GM23248 (cell line): Measurements from ENCODE around the gene USE1. TPM values are rescaled to one million over a fixed set of nuclear protein-coding genes. Genes with fewer than 3 reads are reported as not detected.

Experiments
- DNase-seq: peaks from one replicate; pipeline ENCODE4 v3.0.0-alpha.2; 2015
- H2AFZ ChIP-seq: fragments of 200-600 bp; sonication (generic); 2 replicates; pipeline ENCODE4 v1.6.1; 2016; ENCODE audit warnings: antibody characterized with exemption
- H3F3A ChIP-seq: fragments of 200-600 bp; sonication (generic); 2 replicates; pipeline ENCODE4 v1.6.1; 2016; ENCODE audit warnings: mild to moderate bottlenecking, antibody characterized with exemption, mixed run types; ENCODE audit not compliant: insufficient read depth
- H3K27ac ChIP-seq: fragments of 200-600 bp; sonication (generic); 2 replicates; pipeline ENCODE4 v1.5.1; 2016; ENCODE audit warnings: mild to moderate bottlenecking
- H3K27me3 ChIP-seq: fragments of 200-600 bp; sonication (generic); replicated peaks from 2 replicates; pipeline ENCODE4 v1.6.1; 2016; ENCODE audit warnings: mild to moderate bottlenecking; ENCODE audit not compliant: insufficient read depth
- H3K36me3 ChIP-seq: fragments of 200-600 bp; sonication (generic); 2 replicates; pipeline ENCODE4 v1.6.1; 2016; ENCODE audit warnings: low read depth, mild to moderate bottlenecking
- H3K4me1 ChIP-seq: fragments of 200-600 bp; sonication (generic); 2 replicates; pipeline ENCODE4 v1.6.1; 2016; ENCODE audit warnings: mild to moderate bottlenecking; ENCODE audit not compliant: insufficient read depth
- H3K4me2 ChIP-seq: fragments of 200-600 bp; sonication (generic); one replicate; pipeline ENCODE4 v1.6.1; 2016; ENCODE audit warnings: mild to moderate bottlenecking; ENCODE audit not compliant: unreplicated experiment
- H3K4me3 ChIP-seq: fragments of 200-600 bp; sonication (generic); 2 replicates; pipeline ENCODE4 v1.5.1; 2016; ENCODE audit warnings: mild to moderate bottlenecking
- H3K79me2 ChIP-seq: fragments of 200-600 bp; sonication (generic); 2 replicates; pipeline ENCODE4 v1.6.1; 2016; ENCODE audit warnings: mild to moderate bottlenecking; ENCODE audit not compliant: insufficient read depth
- H3K9ac ChIP-seq: fragments of 200-600 bp; sonication (generic); 2 replicates; pipeline ENCODE4 v1.6.1; 2016; ENCODE audit warnings: mild to moderate bottlenecking
- H3K9me2 ChIP-seq: fragments of 200-600 bp; sonication (generic); 2 replicates; pipeline ENCODE4 v1.6.1; 2016; ENCODE audit warnings: mixed run types, mild to moderate bottlenecking, moderate library complexity; ENCODE audit not compliant: insufficient read depth
- H3K9me3 ChIP-seq: fragments of 200-600 bp; sonication (generic); one replicate; pipeline ENCODE4 v1.6.1; 2017; ENCODE audit warnings: low read depth
- H4K20me1 ChIP-seq: fragments of 200-600 bp; sonication (generic); 2 replicates; pipeline ENCODE4 v1.6.0; 2016; ENCODE audit not compliant: insufficient read depth
- EZH2 ChIP-seq: fragments of 200-600 bp; sonication (generic); IDR thresholded peaks from 2 replicates; pipeline ENCODE4 v1.6.1; 2018; ENCODE audit warnings: antibody characterized with exemption, mild to moderate bottlenecking; ENCODE audit not compliant: insufficient read depth, poor library complexity, severe bottlenecking
- EZH2phosphoT487 ChIP-seq: fragments of 200-600 bp; sonication (generic); IDR thresholded peaks from 2 replicates; pipeline ENCODE4 v1.6.1; 2018; ENCODE audit warnings: antibody characterized with exemption, moderate library complexity, mild to moderate bottlenecking, low read depth; ENCODE audit not compliant: insufficient read depth
- WGBS, 2 experiments: methylation state at CpG; one replicate each; pipeline ENCODE4 v1.1.6; 2015 to 2017; ENCODE audit warnings: low lambda C conversion rate in 2 of 2, low coverage in 1 of 2; ENCODE audit errors: missing lambda C conversion rate in 2 of 2; 5-methylcytosine and 5-hydroxymethylcytosine counted together
- in situ Hi-C: fragments of 300-500 bp; cut with MboI; formaldehyde crosslinking; loops from 2 replicates; pipeline ENCODE4 v1.15.0; 2020
- polyA plus RNA-seq: library from polyadenylated mRNA; unstranded; fragments of >200 nt; fragmentation: Nextera tagmentation; extraction: Ambion mirVana; gene quantifications from 2 replicates; pipeline ENCODE4 v1.2.1, GENCODE V29; 2016
- total RNA-seq: library from RNA; depleted of rRNA; stranded (reverse); fragments of >200 nt; shearing (Covaris generic); gene quantifications from 2 replicates; pipeline ENCODE4 v1.2.3, GENCODE V29; 2014

Gene USE1
- total and polyA plus RNA-seq, 2 experiments from 2014 or later: 13.2 to 29.6 TPM

DNA sequence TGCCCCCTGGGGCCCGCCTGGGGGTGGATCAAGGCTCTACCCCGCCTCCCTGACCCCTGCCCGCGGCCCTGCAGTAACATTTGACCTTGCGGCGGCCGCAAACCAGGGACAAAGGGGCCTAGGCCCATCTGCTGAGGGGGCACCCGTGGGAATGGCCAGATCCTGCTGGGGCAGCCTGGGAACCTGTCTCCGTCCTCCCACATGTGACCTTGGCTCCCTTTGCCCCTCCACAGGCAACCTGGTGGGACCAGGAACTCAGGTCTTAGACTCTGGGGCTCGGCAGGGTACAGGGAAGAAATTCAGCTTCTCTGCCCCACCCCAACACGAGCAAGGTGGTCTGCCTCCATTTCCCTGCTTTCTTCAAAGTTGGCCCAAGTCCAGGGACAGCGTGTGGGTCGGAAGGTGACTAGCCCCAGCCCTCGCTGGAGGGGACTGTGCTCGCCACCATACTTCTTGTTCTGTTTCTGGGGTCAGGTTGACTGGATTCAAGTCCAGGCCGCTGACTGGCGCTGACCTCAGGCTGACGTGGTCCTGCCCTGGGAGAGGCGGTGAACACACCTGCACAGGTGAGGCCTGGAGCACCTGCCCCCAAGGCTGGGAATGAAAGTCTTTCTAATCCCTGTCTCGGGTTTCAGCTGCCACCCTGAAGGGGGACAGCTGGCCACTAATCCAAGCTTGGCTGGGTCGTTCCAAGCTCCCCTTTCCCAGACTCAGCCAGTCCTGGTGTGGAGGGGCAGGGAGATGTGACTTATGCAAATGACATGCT lies 33.0 kb downstream of the USE1 start:
- Histone ChIP-seq H3K4me2 (no peak overlapping the region), H3K9me3 (no peaks in the 10 kb centered on the region), H3K4me3 (no peak overlapping the region), H3F3A (no peaks in the 10 kb centered on the region), H3K9me2 (no peaks in the 10 kb centered on the region), H3K4me1 (peaks cover 13% of the 10 kb centered on the region), H3K36me3 (no peaks in the 10 kb centered on the region), H3K27me3 (no peaks in the 10 kb centered on the region), H3K9ac (no peak overlapping the region), H3K79me2 (peaks cover 19% of the 10 kb centered on the region), H4K20me1 (no peaks in the 10 kb centered on the region), H3K27ac (no peak overlapping the region), H2AFZ (no peak overlapping the region)
- TF ChIP-seq EZH2phosphoT487 (no peak), EZH2 (no peak)
- no peak for DNase-seq
- 76 to 78% methylated on average over 18 to 21 of the region's 21 CpGs for WGBS, 2 experiments
- in situ Hi-C loops: no loop called here

DNA sequence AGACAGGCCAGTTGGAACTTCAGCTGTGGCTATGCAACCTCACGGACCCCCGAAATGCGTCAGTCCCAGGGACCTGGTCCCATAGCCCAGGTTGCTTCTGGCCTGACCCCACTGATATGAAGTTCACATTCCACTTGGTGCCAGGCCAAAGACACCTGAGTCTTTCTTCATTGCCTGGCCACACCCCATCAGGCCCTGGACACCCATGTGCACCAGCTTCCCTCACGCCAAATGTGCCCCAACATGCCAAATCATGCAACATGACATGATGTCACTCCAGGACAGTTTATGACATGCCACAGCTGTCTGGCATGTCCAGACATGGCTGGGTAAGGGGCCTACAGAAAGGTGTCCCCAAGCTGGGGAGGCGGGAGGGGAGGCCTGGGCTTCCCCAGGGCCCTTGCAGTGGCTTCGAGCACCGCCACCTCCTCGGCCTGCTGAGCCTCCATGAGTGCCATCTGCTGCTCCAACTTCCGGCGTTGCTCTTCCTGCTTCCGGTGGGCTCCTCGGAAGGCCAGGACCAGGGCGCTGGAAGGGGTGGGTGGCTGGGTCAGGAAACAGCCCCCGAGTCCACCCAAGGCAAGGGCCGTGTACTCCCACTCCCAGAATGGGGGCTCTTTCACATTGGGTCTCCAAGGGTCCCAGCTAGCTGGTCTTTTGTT lies 34.9 kb downstream of the USE1 start:
- Histone ChIP-seq H3K9ac (no peak overlapping the region), H3K36me3 (no peaks in the 10 kb centered on the region), H3K4me3 (no peak overlapping the region), H3K27ac (no peak overlapping the region), H3K27me3 (no peaks in the 10 kb centered on the region), H3K9me2 (no peaks in the 10 kb centered on the region), H4K20me1 (no peaks in the 10 kb centered on the region), H3K79me2 (peaks cover 1% of the 10 kb centered on the region; the same call in 1 of the 2 replicates), H3K4me2 (no peak overlapping the region), H2AFZ (no peak overlapping the region), H3K4me1 (peaks cover 10% of the 10 kb centered on the region), H3K9me3 (no peaks in the 10 kb centered on the region), H3F3A (no peaks in the 10 kb centered on the region)
- WGBS, 2 experiments: 84 to 85% methylated on average over 14 of the region's 15 CpGs
- no peak for TF ChIP-seq EZH2
- in situ Hi-C loops: no loop called here
- DNase-seq: no peak

DNA sequence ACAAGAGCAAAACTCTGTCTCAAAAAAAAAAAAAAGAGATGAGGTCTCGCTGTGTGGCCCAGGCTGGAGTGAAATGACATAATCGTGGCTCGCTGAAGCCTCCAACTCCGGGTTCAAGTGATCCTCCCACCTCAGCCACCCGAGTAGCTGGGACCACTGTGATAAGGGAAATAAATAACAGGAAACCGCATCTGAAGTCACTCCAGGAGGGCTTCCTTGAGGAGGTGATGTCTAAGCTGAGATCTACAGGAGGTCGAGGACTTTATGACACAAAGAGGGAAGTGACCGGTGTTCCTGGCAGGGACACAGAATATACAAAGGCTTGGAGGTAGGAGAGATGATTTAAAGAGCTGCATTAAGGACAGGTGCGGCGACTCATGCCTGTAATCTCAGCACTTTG lies 39.5 kb downstream of the USE1 start:
- Histone ChIP-seq H3K9me2 (no peaks in the 10 kb centered on the region), H3K9ac (no peak overlapping the region), H3K4me2 (no peak overlapping the region), H3K36me3 (no peaks in the 10 kb centered on the region), H3K27me3 (no peaks in the 10 kb centered on the region), H3K27ac (no peak overlapping the region), H3F3A (no peaks in the 10 kb centered on the region), H2AFZ (no peak overlapping the region), H4K20me1 (no peaks in the 10 kb centered on the region), H3K79me2 (no peaks in the 10 kb centered on the region), H3K4me1 (no peaks in the 10 kb centered on the region), H3K4me3 (no peak overlapping the region), H3K9me3 (no peaks in the 10 kb centered on the region)
- 68 to 77% methylated on average over 10 of the region's 10 CpGs for WGBS, 2 experiments
- in situ Hi-C loops: no loop called here
- no peak for DNase-seq
- TF ChIP-seq EZH2 (no peak), EZH2phosphoT487 (no peak)

DNA sequence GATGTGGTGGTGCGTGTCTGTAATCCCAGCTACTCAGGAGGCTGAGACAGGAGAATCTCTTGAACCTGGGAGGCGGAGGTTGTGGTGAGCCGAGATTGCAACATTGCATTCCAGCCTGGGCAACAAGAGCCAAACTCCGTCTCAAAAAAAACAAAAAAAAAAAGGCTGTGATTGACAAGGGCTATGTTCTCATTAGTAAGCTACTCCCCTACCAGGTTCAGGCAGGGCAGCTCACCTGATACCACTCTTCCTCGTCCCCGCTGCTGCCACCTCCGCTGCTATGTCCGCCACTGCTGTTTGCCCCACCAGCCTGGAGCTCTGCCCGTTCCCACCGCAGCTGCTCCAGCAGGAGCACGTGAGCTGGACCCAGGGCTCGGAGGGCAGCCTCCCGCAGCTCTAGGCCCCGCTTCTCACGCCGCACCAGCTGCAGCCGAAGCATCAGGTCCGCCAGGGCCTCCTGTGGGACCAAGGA lies 40.0 kb downstream of the USE1 start:
- no peaks in the 10 kb centered on the region for H3F3A ChIP-seq
- in situ Hi-C loops: no loop called here
- H3K36me3 ChIP-seq: no peaks in the 10 kb centered on the region
- H4K20me1 ChIP-seq: no peaks in the 10 kb centered on the region
- no peak for TF ChIP-seq EZH2phosphoT487
- no peak for TF ChIP-seq EZH2
- H3K9ac ChIP-seq: no peak overlapping the region
- 73 to 75% methylated on average over 18 of the region's 18 CpGs for WGBS, 2 experiments
- no peaks in the 10 kb centered on the region for H3K79me2 ChIP-seq
- no peak overlapping the region for H3K4me2 ChIP-seq
- no peaks in the 10 kb centered on the region for H3K4me1 ChIP-seq
- no peak overlapping the region for H2AFZ ChIP-seq
- no peak overlapping the region for H3K4me3 ChIP-seq
- DNase-seq: no peak
- no peaks in the 10 kb centered on the region for H3K9me3 ChIP-seq
- no peaks in the 10 kb centered on the region for H3K27me3 ChIP-seq
- H3K27ac ChIP-seq: no peak overlapping the region
- H3K9me2 ChIP-seq: no peaks in the 10 kb centered on the region
